Body of pancreas (tissue), 4 donors: Measurements from ENCODE around the gene RAB34. TPM values are rescaled to one million over a fixed set of nuclear protein-coding genes. Genes with fewer than 3 reads are reported as not detected.
"Not testable (repeated sequence)": the region's sequence is repeated elsewhere in the genome, so short reads cannot be mapped to it uniquely, and the experiment has no call there.

Experiments
- ATAC-seq: fragments of 150-250 bp; one replicate; pipeline ENCODE4 v1.9.1; 2016
- DNase-seq, 4 donors: peaks; one replicate each; pipeline ENCODE4 v3.0.0-alpha.2; 2019
- H3K27ac ChIP-seq, 4 donors: fragments of 200-600 bp; sonication (generic); 1 replicate in 3 of 4; 2 replicates in 1 of 4; pipeline versions ENCODE4 v1.5.1 to v1.6.1; 2016 to 2019; ENCODE audit warnings: mild to moderate bottlenecking in 1 of 4, mixed read lengths in 1 of 4, moderate library complexity in 1 of 4
- H3K27me3 ChIP-seq, 2 donors: fragments of 200-600 bp; sonication (generic); one replicate each; pipeline ENCODE4 v1.6.0; 2016; ENCODE audit warnings: mild to moderate bottlenecking in 1 of 2
- H3K36me3 ChIP-seq, 2 donors: fragments of 200-600 bp; sonication (generic); replicated peaks in 1 of 2; 2 replicates each; pipeline ENCODE4 v1.5.1; 2016; ENCODE audit warnings: low read depth in 2 of 2; ENCODE audit not compliant: insufficient read depth in 1 of 2
- H3K4me1 ChIP-seq: fragments of 200-600 bp; sonication (generic); one replicate; pipeline ENCODE4 v1.6.0; 2016
- H3K4me3 ChIP-seq, 2 donors: fragments of 200-600 bp; sonication (generic); 1 replicate in 1 of 2; 2 replicates in 1 of 2; pipeline ENCODE4 v1.5.1; 2016 to 2019
- H3K9me3 ChIP-seq, 3 donors: fragments of 200-600 bp; sonication (generic); 1 replicate in 2 of 3; 2 replicates in 1 of 3; pipeline ENCODE4 v1.5.1; 2016
- POLR2A ChIP-seq, 3 donors: fragments of 450-650 bp; IDR thresholded peaks; one replicate each; pipeline ENCODE4 v1.6.1; 2016; ENCODE audit warnings: antibody characterized with exemption in 3 of 3, mild to moderate bottlenecking in 2 of 3
- WGBS, 2 donors: methylation state at CpG; one replicate each; pipeline ENCODE4 v1.1.5; 2017; 5-methylcytosine and 5-hydroxymethylcytosine counted together
- intact Hi-C: fragments of 100-400 bp; cut with DNase I; formaldehyde crosslinking; loops from one replicate; pipeline ENCODE4 v1.15.1; 2023
- total RNA-seq, 2 donors: library from RNA; depleted of rRNA; stranded (reverse); fragments of >200 nt; gene quantifications; one replicate each; pipeline ENCODE4 v1.1.0, GENCODE V29; 2016
- TF ChIP-seq, protein P1 (sequence below), 7 experiments: fragments of 450-650 bp in 4 of 7; fragments of 200-600 bp in 3 of 7; sonication (generic) in 3 of 7; IDR thresholded peaks; one replicate each; pipeline ENCODE4 v1.5.1; 2016 to 2019; ENCODE audit warnings: antibody characterized with exemption in 7 of 7

The RAB34 gene
- total RNA-seq, 2 donors from 2014 or later, result 18.2 to 61.3 TPM

DNA sequence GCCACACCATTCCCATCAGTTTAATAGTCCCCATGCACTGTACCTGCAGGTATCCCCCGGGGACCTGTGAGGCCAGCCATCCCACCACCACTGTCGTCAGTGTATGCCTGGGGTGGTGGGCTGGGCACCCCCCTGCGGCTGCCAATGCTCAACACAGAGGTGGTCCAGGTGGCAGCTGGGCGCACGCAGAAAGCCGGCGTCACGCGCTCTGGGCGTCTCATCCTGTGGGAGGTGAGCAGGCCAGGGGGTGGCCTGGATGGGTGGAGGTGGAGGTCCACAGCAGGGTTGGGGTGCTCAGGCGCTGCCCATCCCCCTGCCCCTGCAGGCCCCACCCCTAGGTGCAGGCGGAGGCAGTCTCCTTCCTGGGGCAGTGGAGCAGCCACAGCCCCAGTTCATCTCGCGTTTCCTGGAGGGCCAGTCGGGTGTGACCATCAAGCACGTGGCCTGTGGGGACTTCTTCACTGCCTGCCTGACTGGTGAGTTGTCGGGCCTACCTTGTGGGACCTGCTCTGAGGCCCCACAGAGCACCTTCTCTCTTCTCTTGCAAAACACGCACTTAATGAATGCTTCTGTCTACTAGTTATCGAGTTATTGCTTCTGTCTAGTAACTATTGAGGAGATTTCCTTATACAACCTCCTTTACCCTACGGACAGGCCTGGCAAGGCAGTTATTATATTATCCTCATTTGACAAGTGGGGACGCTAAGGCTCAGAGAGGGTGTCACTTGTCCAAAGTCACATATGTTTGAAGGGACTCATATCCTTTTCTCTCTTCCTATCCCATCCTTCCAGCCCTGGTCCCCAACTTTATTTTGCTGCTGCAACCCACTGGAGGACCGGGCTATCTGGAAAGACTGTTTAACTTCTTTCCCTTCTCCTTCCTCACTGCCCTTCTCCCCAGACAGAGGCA, 20.4 kb upstream of the RAB34 start:
- no peak for DNase-seq
- intact Hi-C loops, result no loop called here
- Histone ChIP-seq H3K27me3 (no peaks in the 10 kb centered on the region), H3K4me3 (no peak overlapping the region), H3K36me3 (no peaks in the 10 kb centered on the region), H3K9me3 (no peaks in the 10 kb centered on the region), H3K4me1 (peaks cover 6% of the 10 kb centered on the region), H3K27ac (no peak overlapping the region)
- ATAC-seq, result no peak
- TF ChIP-seq, protein P1, sequence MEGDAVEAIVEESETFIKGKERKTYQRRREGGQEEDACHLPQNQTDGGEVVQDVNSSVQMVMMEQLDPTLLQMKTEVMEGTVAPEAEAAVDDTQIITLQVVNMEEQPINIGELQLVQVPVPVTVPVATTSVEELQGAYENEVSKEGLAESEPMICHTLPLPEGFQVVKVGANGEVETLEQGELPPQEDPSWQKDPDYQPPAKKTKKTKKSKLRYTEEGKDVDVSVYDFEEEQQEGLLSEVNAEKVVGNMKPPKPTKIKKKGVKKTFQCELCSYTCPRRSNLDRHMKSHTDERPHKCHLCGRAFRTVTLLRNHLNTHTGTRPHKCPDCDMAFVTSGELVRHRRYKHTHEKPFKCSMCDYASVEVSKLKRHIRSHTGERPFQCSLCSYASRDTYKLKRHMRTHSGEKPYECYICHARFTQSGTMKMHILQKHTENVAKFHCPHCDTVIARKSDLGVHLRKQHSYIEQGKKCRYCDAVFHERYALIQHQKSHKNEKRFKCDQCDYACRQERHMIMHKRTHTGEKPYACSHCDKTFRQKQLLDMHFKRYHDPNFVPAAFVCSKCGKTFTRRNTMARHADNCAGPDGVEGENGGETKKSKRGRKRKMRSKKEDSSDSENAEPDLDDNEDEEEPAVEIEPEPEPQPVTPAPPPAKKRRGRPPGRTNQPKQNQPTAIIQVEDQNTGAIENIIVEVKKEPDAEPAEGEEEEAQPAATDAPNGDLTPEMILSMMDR (IDR thresholded peaks at IDR 0.05), result no peak
- TF ChIP-seq POLR2A (IDR thresholded peaks at IDR 0.05), result no peak
- 84 to 94% methylated on average over 7 to 17 of the region's 22 CpGs for WGBS, 2 donors

DNA sequence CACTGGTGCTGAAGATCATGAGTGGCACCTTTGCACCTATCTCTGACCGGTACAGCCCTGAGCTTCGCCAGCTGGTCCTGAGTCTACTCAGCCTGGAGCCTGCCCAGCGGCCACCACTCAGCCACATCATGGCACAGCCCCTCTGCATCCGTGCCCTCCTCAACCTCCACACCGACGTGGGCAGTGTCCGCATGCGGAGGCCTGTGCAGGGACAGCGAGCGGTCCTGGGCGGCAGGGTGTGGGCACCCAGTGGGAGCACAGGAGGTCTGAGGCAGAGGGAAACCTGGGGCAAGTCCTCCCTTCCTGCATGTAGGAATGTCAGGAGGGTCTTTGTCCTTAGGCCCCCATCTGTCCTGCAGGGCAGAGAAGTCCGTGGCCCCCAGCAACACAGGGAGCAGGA, 19.6 kb upstream of the RAB34 start:
- H3K36me3 ChIP-seq, result no peaks in the 10 kb centered on the region
- H3K4me1 ChIP-seq, result no peaks in the 10 kb centered on the region
- TF ChIP-seq, protein P1 (IDR thresholded peaks at IDR 0.05), result no peak
- TF ChIP-seq POLR2A (IDR thresholded peaks at IDR 0.05), result no peak
- no peak overlapping the region for H3K27ac ChIP-seq
- intact Hi-C loops, result no loop called here
- no peak for DNase-seq
- H3K27me3 ChIP-seq, result no peaks in the 10 kb centered on the region
- 92% methylated on average over 12 of the region's 12 CpGs; no CpG with 5 or more reads in 1 of the 2 donors for WGBS, 2 donors
- ATAC-seq, result no peak
- H3K9me3 ChIP-seq, result no peaks in the 10 kb centered on the region
- no peak overlapping the region for H3K4me3 ChIP-seq

DNA sequence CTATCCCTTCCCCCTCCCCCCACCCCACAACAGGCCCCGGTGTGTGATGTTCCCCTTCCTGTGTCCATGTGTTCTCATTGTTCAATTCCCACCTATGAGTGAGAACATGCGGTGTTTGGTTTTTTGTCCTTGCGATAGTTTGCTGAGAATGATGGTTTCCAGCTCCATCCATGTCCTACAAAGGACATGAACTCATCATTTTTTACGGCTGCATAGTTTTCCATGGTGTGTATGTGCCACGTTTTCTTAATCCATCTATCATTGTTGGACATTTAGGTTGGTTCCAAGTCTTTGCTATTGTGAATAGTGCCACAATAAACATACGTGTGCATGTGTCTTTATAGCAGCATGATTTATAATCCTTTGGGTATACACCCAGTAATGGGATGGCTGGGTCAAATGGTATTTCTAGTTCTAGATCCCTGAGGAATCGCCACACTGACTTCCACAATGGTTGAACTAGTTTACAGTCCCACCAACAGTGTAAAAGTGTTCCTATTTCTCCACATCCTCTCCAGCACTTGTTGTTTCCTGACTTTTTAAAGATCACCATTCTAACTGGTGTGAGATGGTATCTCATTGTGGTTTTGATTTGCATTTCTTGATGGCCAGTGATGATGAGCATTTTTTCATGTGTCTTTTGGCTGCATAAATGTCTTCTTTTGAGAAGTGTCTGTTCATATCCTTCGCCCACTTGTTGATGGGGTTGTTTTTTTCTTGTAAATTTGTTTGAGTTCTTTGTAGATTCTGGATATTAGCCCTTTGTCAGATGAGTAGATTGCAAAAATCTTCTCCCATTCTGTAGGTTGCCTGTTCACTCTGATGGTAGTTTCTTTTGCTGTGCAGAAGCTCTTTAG, 18.5 kb upstream of the RAB34 start:
- H3K36me3 ChIP-seq, H3K27me3 ChIP-seq, H3K4me1 ChIP-seq, H3K9me3 ChIP-seq, H3K4me3 ChIP-seq, DNase-seq, H3K27ac ChIP-seq, intact Hi-C loops, ATAC-seq: not testable (repeated sequence)
- WGBS, 2 donors, result 94 to 95% methylated on average over 6 to 7 of the region's 8 CpGs

DNA sequence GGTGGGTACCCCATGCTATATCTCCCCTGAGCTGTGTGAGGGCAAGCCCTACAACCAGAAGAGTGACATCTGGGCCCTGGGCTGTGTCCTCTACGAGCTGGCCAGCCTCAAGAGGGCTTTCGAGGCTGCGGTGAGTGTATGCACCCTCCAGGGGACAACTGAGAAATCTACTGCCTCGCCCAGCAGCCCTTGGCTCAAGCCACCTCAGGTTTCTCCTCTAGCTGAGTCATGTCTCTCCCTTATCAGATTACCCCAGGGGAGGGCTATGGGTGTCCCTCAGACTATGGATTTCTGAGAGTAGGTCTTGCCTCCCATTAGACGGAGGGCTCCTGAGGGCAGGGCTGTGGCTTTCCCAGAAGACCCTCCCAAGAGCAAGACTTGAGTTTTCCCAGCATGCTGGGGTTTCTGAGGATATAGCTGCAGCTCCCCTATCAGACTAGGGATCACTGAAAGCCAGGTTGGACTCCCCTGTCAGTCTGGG, 17.6 kb upstream of the RAB34 start:
- intact Hi-C loops, result no loop called here
- no peak for DNase-seq
- Histone ChIP-seq H3K4me3 (no peak overlapping the region), H3K9me3 (no peaks in the 10 kb centered on the region), H3K4me1 (no peaks in the 10 kb centered on the region), H3K36me3 (no peaks in the 10 kb centered on the region), H3K27ac (no peak overlapping the region), H3K27me3 (no peaks in the 10 kb centered on the region)
- no peak for ATAC-seq
- TF ChIP-seq, protein P1 (IDR thresholded peaks at IDR 0.05), result no peak
- no peak for TF ChIP-seq POLR2A (IDR thresholded peaks at IDR 0.05)
- WGBS, 2 donors, result 57 to 82% methylated on average over 1 to 5 of the region's 5 CpGs

DNA sequence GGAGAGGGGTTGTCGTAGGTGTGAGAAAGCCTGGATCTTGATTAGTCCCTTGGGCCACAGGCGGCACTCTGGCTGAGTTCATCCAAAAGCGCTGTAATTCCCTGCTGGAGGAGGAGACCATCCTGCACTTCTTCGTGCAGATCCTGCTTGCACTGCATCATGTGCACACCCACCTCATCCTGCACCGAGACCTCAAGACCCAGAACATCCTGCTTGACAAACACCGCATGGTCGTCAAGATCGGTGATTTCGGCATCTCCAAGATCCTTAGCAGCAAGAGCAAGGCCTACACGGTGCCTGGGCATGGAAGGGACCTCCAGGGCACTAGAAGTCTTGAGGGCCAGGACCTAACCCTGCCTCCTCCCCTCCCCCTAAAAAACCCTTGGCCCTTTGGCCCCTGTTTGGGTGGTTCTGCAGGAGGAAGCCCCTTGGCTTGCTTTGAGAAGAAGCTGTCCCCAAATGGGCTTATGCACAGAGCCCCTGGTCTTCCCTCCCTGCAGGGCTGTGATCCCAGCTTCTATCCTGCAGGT, 17.1 kb upstream of the RAB34 start:
- ATAC-seq (no peak), DNase-seq (no peak)
- TF ChIP-seq, protein P1 (IDR thresholded peaks at IDR 0.05), result no peak
- no peak for TF ChIP-seq POLR2A (IDR thresholded peaks at IDR 0.05)
- Histone ChIP-seq H3K9me3 (no peaks in the 10 kb centered on the region), H3K4me1 (no peaks in the 10 kb centered on the region), H3K4me3 (no peak overlapping the region), H3K27ac (no peak overlapping the region), H3K36me3 (no peaks in the 10 kb centered on the region), H3K27me3 (no peaks in the 10 kb centered on the region)
- intact Hi-C loops, result no loop called here
- 91 to 94% methylated on average over 9 to 10 of the region's 10 CpGs for WGBS, 2 donors
